GM12801 (cell line): Measurements from ENCODE around the gene WDR82.

Source experiments
- CTCF ChIP-seq: IDR thresholded peaks from one replicate; pipeline ENCODE4 v1.5.1; 2011; ENCODE audit warnings: control low read depth; ENCODE audit not compliant: insufficient read length; ENCODE audit errors: extremely low read depth

The WDR82 gene

GRCh38 chr3:52253314-52254304 is 24.8 kb downstream of the WDR82 start:
- no peak for TF ChIP-seq CTCF

GRCh38 chr3:52250122-52250521 is 28.3 kb downstream of the WDR82 start:
- no peak for TF ChIP-seq CTCF

- no peak for TF ChIP-seq CTCF
These were observed 28.8 kb downstream of the WDR82 start for GRCh38 chr3:52249683-52250082.

- TF ChIP-seq CTCF = no peak
These were observed 29.5 kb downstream of the WDR82 start for GRCh38 chr3:52248816-52249547.

GRCh38 chr3:52248165-52248541 is 30.3 kb downstream of the WDR82 start:
- TF ChIP-seq CTCF = no peak

- TF ChIP-seq CTCF = no peak
These were observed 30.9 kb downstream of the WDR82 start for GRCh38 chr3:52247409-52248164.

GRCh38 chr3:52246728-52247408 is 31.6 kb downstream of the WDR82 start:
- no peak for TF ChIP-seq CTCF
